Heart left ventricle (tissue), 13 donors: ENCODE measurements around the gene STPG4.

ENCODE experiments used
- CTCF ChIP-seq, 12 donors: fragments of 200-600 bp; sonication (generic) in 4 of 12; IDR thresholded peaks; one replicate each; pipeline versions ENCODE4 v1.5.0 to v1.8.0; 2018 to 2022; ENCODE audit warnings: antibody characterized with exemption in 12 of 12, mild to moderate bottlenecking in 5 of 12
- POLR2A ChIP-seq, 2 donors: fragments of 450-650 bp; IDR thresholded peaks; one replicate each; pipeline ENCODE4 v1.6.1; 2017; ENCODE audit warnings: antibody characterized with exemption in 2 of 2, mild to moderate bottlenecking in 2 of 2, moderate library complexity in 2 of 2
- donor health status: ischemic (EF 13 %, LVEDD 7.1; RV severe dilation, severe dysfunction).
- donor health status: DM: no; HTN: yes; CAD: no.
- donor health status: DM: no; HTN: no; CAD: no.
- donor health status: ischemic (EF 25% LVEDD 6.9; RV normal size, moderate dysfunction).
- donor health status: ischemic (EF 25% LVEDD 5.7; RV mildly dilated, moderate dysfunction).
- donor health status: ischemic (EF 35%, LVEDD 5.7; RV mildly dilated, moderate dysfunction).
- donor health status: nonischemic (EF 11% LVEDD 7.7; RV severe dilation, severe dysfunction).
- donor health status: DM: yes; HTN: yes; CAD: no.
- donor health status: PGD.
- donor health status: ischemic (EF 29% LVEDD 5.4; RV normal size, mild dysfunction).
- donor health status: nonischemic (EF 23%, LVEDD 6.1; RV moderate dilation, normal function).

GRCh38 chr2:47189635-47190034 lies 34.5 kb upstream of the STPG4 start:
- TF ChIP-seq CTCF (IDR thresholded peaks at IDR 0.05): no peak
- no peak for TF ChIP-seq POLR2A (IDR thresholded peaks at IDR 0.05)
